Measurements from ENCODE around the gene FAM169A. TPM values are rescaled to one million over a fixed set of nuclear protein-coding genes. Genes with fewer than 3 reads are reported as not detected.

FAM169A gene
- total and polyA plus RNA-seq, 2 experiments from 2014 or later, result 16.9 to 97.7 TPM

DNA sequence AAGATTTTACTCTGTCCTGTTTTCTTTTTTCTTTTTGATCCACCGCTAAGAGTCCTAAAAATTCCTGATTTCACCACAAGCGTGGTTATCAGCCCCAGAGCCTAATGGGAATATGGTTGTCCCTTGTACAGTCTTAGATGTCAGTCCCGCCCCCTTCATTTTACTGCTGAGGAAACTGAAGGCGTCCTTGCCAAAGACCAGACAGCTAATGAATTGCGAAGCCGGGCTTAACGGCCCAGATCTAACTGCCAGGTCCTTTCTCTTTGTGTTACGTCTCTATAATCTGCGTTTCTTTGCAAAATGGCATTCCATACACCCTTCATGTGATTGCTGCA, 98.6 kb downstream of the FAM169A start:
- no peak overlapping the region for H3K27ac ChIP-seq (ENCODE audit: low read depth)
- peaks cover 32% of the 10 kb centered on the region for H3K36me3 ChIP-seq (ENCODE audit: insufficient read depth)
- no peaks in the 10 kb centered on the region for H3K9me2 ChIP-seq (ENCODE audit: insufficient read depth)
- H3K27me3 Mint-ChIP-seq (ENCODE audit: insufficient read depth, low read depth, poor library complexity), result peaks cover 6% of the 10 kb centered on the region
- DNase-seq (ENCODE audit: low spot score), result peak; percentile 47
- peaks cover 8% of the 10 kb centered on the region for H3F3A ChIP-seq (replicated peaks; ENCODE audit: low read depth)
- peaks cover 11% of the 10 kb centered on the region for H3K4me1 Mint-ChIP-seq
- no peaks in the 10 kb centered on the region for H3K9me3 Mint-ChIP-seq
- no peaks in the 10 kb centered on the region for H3K27me3 ChIP-seq (ENCODE audit: insufficient read depth)
- peak; percentile 26 for ATAC-seq
- peaks cover 54% of the 10 kb centered on the region for H3K79me2 ChIP-seq (replicated peaks; ENCODE audit: insufficient read depth)
- peaks cover 3% of the 10 kb centered on the region; the same call in 1 of the 2 replicates for H4K20me1 ChIP-seq (replicated peaks; ENCODE audit: insufficient read depth)
- peak overlapping the region; percentile 99 for H3K4me3 ChIP-seq
- H3K4me2 ChIP-seq, result peak overlapping the region; percentile 92
- H3K27ac Mint-ChIP-seq, result peak overlapping the region; percentile 96
- H3K4me1 ChIP-seq (ENCODE audit: insufficient read depth), result peaks cover 5% of the 10 kb centered on the region
- peaks cover 41% of the 10 kb centered on the region for H3K36me3 Mint-ChIP-seq (ENCODE audit: low read depth)
- no peak for TF ChIP-seq NANOG (IDR thresholded peaks at IDR 0.05; ENCODE audit: borderline replicate concordance)
- TF ChIP-seq JUNB (IDR thresholded peaks at IDR 0.05; ENCODE audit: unreplicated experiment), result no peak
- no peak for TF ChIP-seq ZNF114 (CRISPR knock-in tag; IDR thresholded peaks at IDR 0.05)
- TF ChIP-seq, protein P1, sequence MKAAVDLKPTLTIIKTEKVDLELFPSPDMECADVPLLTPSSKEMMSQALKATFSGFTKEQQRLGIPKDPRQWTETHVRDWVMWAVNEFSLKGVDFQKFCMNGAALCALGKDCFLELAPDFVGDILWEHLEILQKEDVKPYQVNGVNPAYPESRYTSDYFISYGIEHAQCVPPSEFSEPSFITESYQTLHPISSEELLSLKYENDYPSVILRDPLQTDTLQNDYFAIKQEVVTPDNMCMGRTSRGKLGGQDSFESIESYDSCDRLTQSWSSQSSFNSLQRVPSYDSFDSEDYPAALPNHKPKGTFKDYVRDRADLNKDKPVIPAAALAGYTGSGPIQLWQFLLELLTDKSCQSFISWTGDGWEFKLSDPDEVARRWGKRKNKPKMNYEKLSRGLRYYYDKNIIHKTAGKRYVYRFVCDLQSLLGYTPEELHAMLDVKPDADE (IDR thresholded peaks at IDR 0.05), result no peak
- TF ChIP-seq STAT1 (IDR thresholded peaks at IDR 0.05; ENCODE audit: unreplicated experiment), result no peak
- TF ChIP-seq, protein P2, sequence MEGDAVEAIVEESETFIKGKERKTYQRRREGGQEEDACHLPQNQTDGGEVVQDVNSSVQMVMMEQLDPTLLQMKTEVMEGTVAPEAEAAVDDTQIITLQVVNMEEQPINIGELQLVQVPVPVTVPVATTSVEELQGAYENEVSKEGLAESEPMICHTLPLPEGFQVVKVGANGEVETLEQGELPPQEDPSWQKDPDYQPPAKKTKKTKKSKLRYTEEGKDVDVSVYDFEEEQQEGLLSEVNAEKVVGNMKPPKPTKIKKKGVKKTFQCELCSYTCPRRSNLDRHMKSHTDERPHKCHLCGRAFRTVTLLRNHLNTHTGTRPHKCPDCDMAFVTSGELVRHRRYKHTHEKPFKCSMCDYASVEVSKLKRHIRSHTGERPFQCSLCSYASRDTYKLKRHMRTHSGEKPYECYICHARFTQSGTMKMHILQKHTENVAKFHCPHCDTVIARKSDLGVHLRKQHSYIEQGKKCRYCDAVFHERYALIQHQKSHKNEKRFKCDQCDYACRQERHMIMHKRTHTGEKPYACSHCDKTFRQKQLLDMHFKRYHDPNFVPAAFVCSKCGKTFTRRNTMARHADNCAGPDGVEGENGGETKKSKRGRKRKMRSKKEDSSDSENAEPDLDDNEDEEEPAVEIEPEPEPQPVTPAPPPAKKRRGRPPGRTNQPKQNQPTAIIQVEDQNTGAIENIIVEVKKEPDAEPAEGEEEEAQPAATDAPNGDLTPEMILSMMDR (conservative IDR thresholded peaks at IDR 0.05; ENCODE audit: low read depth in 2 of 2), result no peak
- TF ChIP-seq EZH2 (IDR thresholded peaks at IDR 0.05; ENCODE audit: low read depth, unreplicated experiment), result no peak
- no peak for TF ChIP-seq POLR2AphosphoS5 (IDR thresholded peaks at IDR 0.05; ENCODE audit: low read depth)
- no peak for TF ChIP-seq EZH2phosphoT487 (IDR thresholded peaks at IDR 0.05; ENCODE audit: unreplicated experiment)
- no peak for TF ChIP-seq ZNF331 (CRISPR knock-in tag; IDR thresholded peaks at IDR 0.05; ENCODE audit: low read depth)
- TF ChIP-seq, protein P3, sequence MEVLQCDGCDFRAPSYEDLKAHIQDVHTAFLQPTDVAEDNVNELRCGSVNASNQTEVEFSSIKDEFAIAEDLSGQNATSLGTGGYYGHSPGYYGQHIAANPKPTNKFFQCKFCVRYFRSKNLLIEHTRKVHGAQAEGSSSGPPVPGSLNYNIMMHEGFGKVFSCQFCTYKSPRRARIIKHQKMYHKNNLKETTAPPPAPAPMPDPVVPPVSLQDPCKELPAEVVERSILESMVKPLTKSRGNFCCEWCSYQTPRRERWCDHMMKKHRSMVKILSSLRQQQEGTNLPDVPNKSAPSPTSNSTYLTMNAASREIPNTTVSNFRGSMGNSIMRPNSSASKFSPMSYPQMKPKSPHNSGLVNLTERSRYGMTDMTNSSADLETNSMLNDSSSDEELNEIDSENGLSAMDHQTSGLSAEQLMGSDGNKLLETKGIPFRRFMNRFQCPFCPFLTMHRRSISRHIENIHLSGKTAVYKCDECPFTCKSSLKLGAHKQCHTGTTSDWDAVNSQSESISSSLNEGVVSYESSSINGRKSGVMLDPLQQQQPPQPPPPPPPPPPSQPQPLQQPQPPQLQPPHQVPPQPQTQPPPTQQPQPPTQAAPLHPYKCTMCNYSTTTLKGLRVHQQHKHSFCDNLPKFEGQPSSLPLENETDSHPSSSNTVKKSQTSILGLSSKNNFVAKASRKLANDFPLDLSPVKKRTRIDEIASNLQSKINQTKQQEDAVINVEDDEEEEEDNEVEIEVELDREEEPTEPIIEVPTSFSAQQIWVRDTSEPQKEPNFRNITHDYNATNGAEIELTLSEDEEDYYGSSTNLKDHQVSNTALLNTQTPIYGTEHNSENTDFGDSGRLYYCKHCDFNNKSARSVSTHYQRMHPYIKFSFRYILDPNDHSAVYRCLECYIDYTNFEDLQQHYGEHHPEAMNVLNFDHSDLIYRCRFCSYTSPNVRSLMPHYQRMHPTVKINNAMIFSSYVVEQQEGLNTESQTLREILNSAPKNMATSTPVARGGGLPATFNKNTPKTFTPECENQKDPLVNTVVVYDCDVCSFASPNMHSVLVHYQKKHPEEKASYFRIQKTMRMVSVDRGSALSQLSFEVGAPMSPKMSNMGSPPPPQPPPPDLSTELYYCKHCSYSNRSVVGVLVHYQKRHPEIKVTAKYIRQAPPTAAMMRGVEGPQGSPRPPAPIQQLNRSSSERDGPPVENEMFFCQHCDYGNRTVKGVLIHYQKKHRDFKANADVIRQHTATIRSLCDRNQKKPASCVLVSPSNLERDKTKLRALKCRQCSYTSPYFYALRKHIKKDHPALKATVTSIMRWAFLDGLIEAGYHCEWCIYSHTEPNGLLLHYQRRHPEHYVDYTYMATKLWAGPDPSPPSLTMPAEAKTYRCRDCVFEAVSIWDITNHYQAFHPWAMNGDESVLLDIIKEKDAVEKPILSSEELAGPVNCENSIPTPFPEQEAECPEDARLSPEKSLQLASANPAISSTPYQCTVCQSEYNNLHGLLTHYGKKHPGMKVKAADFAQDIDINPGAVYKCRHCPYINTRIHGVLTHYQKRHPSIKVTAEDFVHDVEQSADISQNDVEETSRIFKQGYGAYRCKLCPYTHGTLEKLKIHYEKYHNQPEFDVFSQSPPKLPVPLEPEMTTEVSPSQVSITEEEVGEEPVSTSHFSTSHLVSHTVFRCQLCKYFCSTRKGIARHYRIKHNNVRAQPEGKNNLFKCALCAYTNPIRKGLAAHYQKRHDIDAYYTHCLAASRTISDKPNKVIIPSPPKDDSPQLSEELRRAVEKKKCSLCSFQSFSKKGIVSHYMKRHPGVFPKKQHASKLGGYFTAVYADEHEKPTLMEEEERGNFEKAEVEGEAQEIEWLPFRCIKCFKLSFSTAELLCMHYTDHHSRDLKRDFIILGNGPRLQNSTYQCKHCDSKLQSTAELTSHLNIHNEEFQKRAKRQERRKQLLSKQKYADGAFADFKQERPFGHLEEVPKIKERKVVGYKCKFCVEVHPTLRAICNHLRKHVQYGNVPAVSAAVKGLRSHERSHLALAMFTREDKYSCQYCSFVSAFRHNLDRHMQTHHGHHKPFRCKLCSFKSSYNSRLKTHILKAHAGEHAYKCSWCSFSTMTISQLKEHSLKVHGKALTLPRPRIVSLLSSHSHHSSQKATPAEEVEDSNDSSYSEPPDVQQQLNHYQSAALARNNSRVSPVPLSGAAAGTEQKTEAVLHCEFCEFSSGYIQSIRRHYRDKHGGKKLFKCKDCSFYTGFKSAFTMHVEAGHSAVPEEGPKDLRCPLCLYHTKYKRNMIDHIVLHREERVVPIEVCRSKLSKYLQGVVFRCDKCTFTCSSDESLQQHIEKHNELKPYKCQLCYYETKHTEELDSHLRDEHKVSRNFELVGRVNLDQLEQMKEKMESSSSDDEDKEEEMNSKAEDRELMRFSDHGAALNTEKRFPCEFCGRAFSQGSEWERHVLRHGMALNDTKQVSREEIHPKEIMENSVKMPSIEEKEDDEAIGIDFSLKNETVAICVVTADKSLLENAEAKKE (CRISPR knock-in tag; IDR thresholded peaks at IDR 0.05), result no peak
- no peak for TF ChIP-seq CREB1 (CRISPR knock-in tag; IDR thresholded peaks at IDR 0.05; ENCODE audit: low read depth)
- H3K4me3 Mint-ChIP-seq, result peak overlapping the region; percentile 100
- H2AFZ ChIP-seq, result peak overlapping the region; percentile 95

Measured in GM23338 (cell line).